22Rv1 (cell line): Measurements from ENCODE around the gene ATG7.

ENCODE experiments used
- H3K27ac ChIP-seq: fragments of 450-650 bp; 2 replicates; pipeline ENCODE4 v1.5.1; 2017
- CTCF ChIP-seq: fragments of 450-650 bp; IDR thresholded peaks from 2 replicates; pipeline ENCODE4 v1.5.1; 2017; ENCODE audit warnings: mild to moderate bottlenecking
- ZFX ChIP-seq: fragments of 450-650 bp; IDR thresholded peaks from 2 replicates; pipeline ENCODE4 v1.6.1; 2017; ENCODE audit warnings: antibody characterized with exemption, borderline replicate concordance

Gene ATG7

GRCh38 chr3:11297126-11297525, 24.9 kb downstream of the ATG7 start:
- TF ChIP-seq CTCF (no peak), ZFX (no peak)
- no peak overlapping the region for H3K27ac ChIP-seq

DNA sequence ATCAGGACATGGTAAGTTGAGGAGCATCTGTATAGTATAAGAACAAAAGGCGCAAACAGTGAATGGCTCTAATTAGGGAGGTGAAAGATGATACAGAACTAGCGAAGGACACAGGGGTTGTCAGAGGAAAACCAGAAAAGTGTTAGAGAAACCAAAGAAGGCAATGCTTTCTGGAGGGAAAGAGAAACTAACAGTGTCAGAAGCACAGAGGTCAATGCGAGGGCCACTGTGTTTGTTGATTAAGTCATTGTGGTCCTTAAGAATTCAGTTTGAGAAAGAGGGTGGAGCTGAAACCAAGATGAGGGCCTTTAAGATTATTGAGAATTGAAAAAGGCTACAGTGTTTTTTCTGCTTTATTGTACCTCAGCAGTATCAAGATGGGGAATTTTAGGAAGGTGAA, 28.8 kb downstream of the ATG7 start:
- TF ChIP-seq CTCF (no peak), ZFX (no peak)
- no peak overlapping the region for H3K27ac ChIP-seq

GRCh38 chr3:11302444-11302843, 30.2 kb downstream of the ATG7 start:
- H3K27ac ChIP-seq, result no peak overlapping the region
- no peak for TF ChIP-seq CTCF
- no peak for TF ChIP-seq ZFX

GRCh38 chr3:11304175-11304574, 32.0 kb downstream of the ATG7 start:
- no peak overlapping the region for H3K27ac ChIP-seq
- no peak for TF ChIP-seq CTCF
- no peak for TF ChIP-seq ZFX

- no peak overlapping the region for H3K27ac ChIP-seq
- TF ChIP-seq ZFX, result no peak
- no peak for TF ChIP-seq CTCF
These were observed 33.3 kb downstream of the ATG7 start for GRCh38 chr3:11305509-11305908.

GRCh38 chr3:11306817-11307589, 34.8 kb downstream of the ATG7 start:
- TF ChIP-seq CTCF (no peak), ZFX (no peak)
- no peak overlapping the region for H3K27ac ChIP-seq

GRCh38 chr3:11307830-11308432, 35.7 kb downstream of the ATG7 start:
- TF ChIP-seq CTCF (no peak), ZFX (no peak)
- no peak overlapping the region for H3K27ac ChIP-seq
